PC-3 (cell line): ENCODE measurements around the gene GNA15. TPM values are rescaled to one million over a fixed set of nuclear protein-coding genes. Genes with fewer than 3 reads are reported as not detected.

ENCODE experiments used
- ATAC-seq: fragments of 200-7000 bp; cut with Tn5 transposase; 2 replicates; pipeline ENCODE4 v1.9.1; 2020; ENCODE audit warnings: mild to moderate bottlenecking, moderate library complexity
- BruUV-seq: library from RNA; stranded (reverse); fragments of 400-500 nt; replicated peaks from 2 replicates; lab custom pipeline; 2021; lab: Mats Ljungman, UMichigan
- CTCF ChIA-PET: fragments of 300-600 bp; sonication (Branson Sonifier 250); formaldehyde crosslinking; loops from one replicate; lab custom pipeline; 2022; ENCODE audit warnings: antibody characterized with exemption; lab: Charles Lee
- POLR2A ChIA-PET: fragments of 300-600 bp; sonication (Branson Sonifier 250); formaldehyde crosslinking; loops from one replicate; lab custom pipeline; 2022; ENCODE audit warnings: antibody characterized with exemption; ENCODE audit not compliant: unreplicated experiment; lab: Charles Lee
- DNase-seq: peaks from one replicate; pipeline ENCODE4 v3.0.0-alpha.2; 2015
- H2AFZ ChIP-seq: fragments of 300-600 bp; sonication (generic); 2 replicates; pipeline ENCODE4 v1.6.0; 2016; ENCODE audit warnings: antibody characterized with exemption, low read length
- H3F3A ChIP-seq: fragments of 300-600 bp; sonication (generic); one replicate; pipeline ENCODE4 v1.6.0; 2017; ENCODE audit warnings: antibody characterized with exemption, low read length, control low read depth, mild to moderate bottlenecking; ENCODE audit not compliant: unreplicated experiment
- H3K27ac ChIP-seq: fragments of 300-600 bp; sonication (generic); 2 replicates; pipeline ENCODE4 v1.5.1; 2016; ENCODE audit warnings: mild to moderate bottlenecking, low read length
- H3K27me3 ChIP-seq: fragments of 300-600 bp; sonication (generic); 2 replicates; pipeline ENCODE4 v1.6.1; 2016; ENCODE audit warnings: low read length, mixed read lengths
- H3K36me3 ChIP-seq: fragments of 300-600 bp; sonication (generic); 2 replicates; pipeline ENCODE4 v1.6.1; 2016; ENCODE audit warnings: low read depth, mixed run types, low read length, mixed read lengths
- H3K4me1 ChIP-seq: fragments of 300-600 bp; sonication (generic); 2 replicates; pipeline ENCODE4 v1.5.1; 2016; ENCODE audit warnings: low read length; ENCODE audit not compliant: insufficient read depth
- H3K4me2 ChIP-seq: fragments of 300-600 bp; sonication (generic); 2 replicates; pipeline ENCODE4 v1.6.0; 2016; ENCODE audit warnings: low read length
- H3K4me3 ChIP-seq: fragments of 300-600 bp; sonication (generic); 2 replicates; pipeline ENCODE4 v1.5.1; 2016; ENCODE audit warnings: mild to moderate bottlenecking, low read length, mixed read lengths
- H3K79me2 ChIP-seq: fragments of 300-600 bp; sonication (generic); 2 replicates; pipeline ENCODE4 v1.6.1; 2017; ENCODE audit warnings: low read length, mixed read lengths
- H3K9ac ChIP-seq: fragments of 300-600 bp; sonication (generic); 2 replicates; pipeline ENCODE4 v1.6.0; 2016; ENCODE audit warnings: mild to moderate bottlenecking, low read length
- H3K9me2 ChIP-seq: fragments of 300-600 bp; sonication (generic); replicated peaks from 2 replicates; pipeline ENCODE4 v1.6.1; 2016; ENCODE audit warnings: mixed run types, low read length, mixed read lengths
- H3K9me3 ChIP-seq: fragments of 300-600 bp; sonication (generic); 2 replicates; pipeline ENCODE4 v1.6.1; 2016; ENCODE audit warnings: low read length, mixed read lengths
- H4K20me1 ChIP-seq: fragments of 300-600 bp; sonication (generic); 2 replicates; pipeline ENCODE4 v1.6.1; 2016; ENCODE audit warnings: low read length, mixed read lengths
- EZH2 ChIP-seq: fragments of 300-600 bp; sonication (generic); IDR thresholded peaks from one replicate; pipeline ENCODE4 v1.6.1; 2017; ENCODE audit warnings: antibody characterized with exemption, mild to moderate bottlenecking, low read length; ENCODE audit not compliant: unreplicated experiment
- EZH2phosphoT487 ChIP-seq: fragments of 300-600 bp; sonication (generic); IDR thresholded peaks from 2 replicates; pipeline ENCODE4 v1.6.1; 2018; ENCODE audit warnings: mild to moderate bottlenecking, antibody characterized with exemption, low read length, borderline replicate concordance
- intact Hi-C: fragments of 100-400 bp; cut with micrococcal nuclease; formaldehyde crosslinking; loops from 2 replicates; pipeline ENCODE4 v1.9.0; 2023
- total RNA-seq: library from RNA; depleted of rRNA; stranded (reverse); fragments of >200 nt; gene quantifications from 2 replicates; pipeline ENCODE4 v1.2.3, GENCODE V29; 2014
- TF ChIP-seq, protein P1 (sequence below): fragments of 300-600 bp; sonication (generic); conservative IDR thresholded peaks from 2 replicates; pipeline ENCODE4 v1.5.1; 2017; ENCODE audit warnings: antibody characterized with exemption, low read depth, mild to moderate bottlenecking, low read length

Gene GNA15
- total RNA-seq, 1 experiment from 2014 or later, result not detected

DNA sequence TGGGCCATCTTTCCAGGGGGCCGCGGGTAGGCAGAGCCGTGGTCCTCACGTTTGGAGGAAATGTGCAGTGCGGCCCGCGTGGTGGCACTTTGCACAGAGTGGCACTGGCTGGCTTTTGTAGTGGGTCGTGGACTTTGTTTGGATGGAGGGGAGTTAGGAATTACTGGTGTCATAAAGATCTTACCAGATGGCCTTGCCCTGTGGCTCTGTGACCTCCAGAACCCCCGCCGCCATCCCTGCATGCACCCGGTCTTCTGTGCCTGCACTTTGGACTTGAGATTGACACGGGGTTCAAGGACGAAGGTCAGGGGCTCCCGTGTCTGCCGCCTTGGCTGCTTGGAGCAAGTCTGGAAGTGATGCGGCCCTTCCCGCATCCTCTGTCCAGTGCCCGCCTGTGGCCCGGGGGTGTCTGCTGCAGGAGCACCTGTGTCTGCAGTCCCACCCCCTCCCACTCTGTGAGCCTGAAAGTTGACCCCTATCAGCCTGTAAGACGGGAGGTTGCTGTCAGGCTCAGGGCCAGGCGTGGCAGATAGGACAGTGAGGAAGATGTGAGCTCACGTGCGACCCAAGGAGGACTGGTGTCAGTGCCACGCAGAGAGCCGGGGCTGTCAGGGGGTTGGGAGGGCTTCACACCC lies 39.4 kb upstream of the GNA15 start:
- TF ChIP-seq, protein P1, sequence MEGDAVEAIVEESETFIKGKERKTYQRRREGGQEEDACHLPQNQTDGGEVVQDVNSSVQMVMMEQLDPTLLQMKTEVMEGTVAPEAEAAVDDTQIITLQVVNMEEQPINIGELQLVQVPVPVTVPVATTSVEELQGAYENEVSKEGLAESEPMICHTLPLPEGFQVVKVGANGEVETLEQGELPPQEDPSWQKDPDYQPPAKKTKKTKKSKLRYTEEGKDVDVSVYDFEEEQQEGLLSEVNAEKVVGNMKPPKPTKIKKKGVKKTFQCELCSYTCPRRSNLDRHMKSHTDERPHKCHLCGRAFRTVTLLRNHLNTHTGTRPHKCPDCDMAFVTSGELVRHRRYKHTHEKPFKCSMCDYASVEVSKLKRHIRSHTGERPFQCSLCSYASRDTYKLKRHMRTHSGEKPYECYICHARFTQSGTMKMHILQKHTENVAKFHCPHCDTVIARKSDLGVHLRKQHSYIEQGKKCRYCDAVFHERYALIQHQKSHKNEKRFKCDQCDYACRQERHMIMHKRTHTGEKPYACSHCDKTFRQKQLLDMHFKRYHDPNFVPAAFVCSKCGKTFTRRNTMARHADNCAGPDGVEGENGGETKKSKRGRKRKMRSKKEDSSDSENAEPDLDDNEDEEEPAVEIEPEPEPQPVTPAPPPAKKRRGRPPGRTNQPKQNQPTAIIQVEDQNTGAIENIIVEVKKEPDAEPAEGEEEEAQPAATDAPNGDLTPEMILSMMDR, result no peak
- TF ChIP-seq EZH2phosphoT487 (no peak), EZH2 (no peak)
- peak overlapping the region; percentile 91 for H3K9ac ChIP-seq
- no peak overlapping the region for H2AFZ ChIP-seq
- peak overlapping the region; percentile 94 for H3K4me2 ChIP-seq
- no peak overlapping the region for H3K27ac ChIP-seq
- ChIA-PET CTCF (no interaction called here), POLR2A (no interaction called here)
- H3K9me2 ChIP-seq, result no peaks in the 10 kb centered on the region
- H3K79me2 ChIP-seq, result peaks cover 69% of the 10 kb centered on the region
- H3K27me3 ChIP-seq, result no peaks in the 10 kb centered on the region
- BruUV-seq, result TSS peak; percentile 30
- no peak for DNase-seq
- no peaks in the 10 kb centered on the region for H3K36me3 ChIP-seq
- ATAC-seq, result no peak
- peak overlapping the region; percentile 91 for H3K4me3 ChIP-seq
- H3F3A ChIP-seq, result no peaks in the 10 kb centered on the region
- H3K9me3 ChIP-seq, result no peaks in the 10 kb centered on the region
- H3K4me1 ChIP-seq, result peaks cover 7% of the 10 kb centered on the region; the same call in 1 of the 2 replicates
- H4K20me1 ChIP-seq, result peaks cover 9% of the 10 kb centered on the region; the same call in 1 of the 2 replicates
- intact Hi-C loops, result loop anchor here (10.0 kb wide), 1 partner anchor 142 kb away; no protein-coding TSS in a partner anchor

DNA sequence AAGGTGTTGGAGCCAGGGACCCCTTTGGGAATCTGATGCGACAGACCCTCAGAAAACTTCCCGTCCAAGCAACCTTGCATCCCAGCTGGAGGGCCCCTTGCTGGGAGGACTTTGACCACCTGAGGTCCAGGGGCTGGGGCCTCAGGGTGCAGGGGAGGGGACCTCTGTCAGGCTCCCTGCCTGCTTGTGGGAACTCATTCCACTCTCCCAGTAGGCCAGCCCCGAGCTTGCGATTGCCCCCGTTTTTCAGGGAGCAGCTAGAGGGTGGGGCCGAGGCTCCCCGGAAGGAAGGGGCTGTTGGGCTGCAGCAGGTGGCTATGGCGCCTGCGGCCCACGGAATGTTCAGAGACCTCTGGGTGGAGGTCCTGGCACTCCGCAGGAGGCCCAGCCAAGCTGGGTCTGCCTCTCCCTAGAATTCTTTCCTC lies 38.9 kb upstream of the GNA15 start:
- BruUV-seq, result no TSS peak
- CTCF ChIA-PET, result no interaction called here
- ATAC-seq (no peak), DNase-seq (no peak)
- H3K4me1 ChIP-seq, result peaks cover 7% of the 10 kb centered on the region; the same call in 1 of the 2 replicates
- H3K4me3 ChIP-seq, result no peak overlapping the region
- no peaks in the 10 kb centered on the region for H3K27me3 ChIP-seq
- no peaks in the 10 kb centered on the region for H3K36me3 ChIP-seq
- intact Hi-C loops, result loop anchor here (10.0 kb wide), 1 partner anchor 142 kb away; no protein-coding TSS in a partner anchor
- H3K9ac ChIP-seq, result no peak overlapping the region
- H2AFZ ChIP-seq, result no peak overlapping the region
- TF ChIP-seq, protein P1, result no peak
- TF ChIP-seq EZH2phosphoT487 (no peak), EZH2 (no peak)
- no peaks in the 10 kb centered on the region for H3K9me2 ChIP-seq
- H3K4me2 ChIP-seq, result peak overlapping the region; percentile 94
- H3F3A ChIP-seq, result no peaks in the 10 kb centered on the region
- peaks cover 74% of the 10 kb centered on the region for H3K79me2 ChIP-seq
- POLR2A ChIA-PET, result no interaction called here
- no peak overlapping the region for H3K27ac ChIP-seq
- peaks cover 9% of the 10 kb centered on the region; the same call in 1 of the 2 replicates for H4K20me1 ChIP-seq
- no peaks in the 10 kb centered on the region for H3K9me3 ChIP-seq

DNA sequence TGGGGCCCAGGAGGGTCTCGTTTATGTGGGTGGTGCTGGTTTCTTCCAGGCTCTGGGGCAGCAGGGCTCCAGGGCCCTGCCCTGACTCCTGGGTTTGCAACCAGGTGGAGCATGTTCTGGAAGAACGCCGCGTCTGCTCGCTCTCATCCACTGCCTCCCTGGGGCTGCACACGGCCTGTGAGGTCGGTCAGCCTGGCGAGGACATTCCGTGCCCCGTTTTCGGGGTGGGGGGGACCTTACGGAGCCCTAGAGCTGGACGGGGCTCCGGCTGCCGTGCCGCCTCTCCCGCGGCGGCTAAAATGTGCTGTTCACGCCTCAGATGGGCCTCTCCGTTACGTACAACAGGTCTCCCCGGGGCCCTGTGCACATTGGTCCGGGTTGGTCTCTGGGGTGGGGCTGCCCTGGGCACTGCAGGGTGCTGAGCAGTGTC lies 38.4 kb upstream of the GNA15 start:
- Histone ChIP-seq H3K36me3 (no peaks in the 10 kb centered on the region), H3K27me3 (no peaks in the 10 kb centered on the region), H3K9me3 (no peaks in the 10 kb centered on the region), H3K9ac (no peak overlapping the region), H3K4me1 (peaks cover 7% of the 10 kb centered on the region; the same call in 1 of the 2 replicates), H4K20me1 (peaks cover 9% of the 10 kb centered on the region; the same call in 1 of the 2 replicates), H3K27ac (no peak overlapping the region), H3K9me2 (no peaks in the 10 kb centered on the region), H2AFZ (no peak overlapping the region), H3K4me2 (no peak overlapping the region), H3K4me3 (no peak overlapping the region), H3F3A (no peaks in the 10 kb centered on the region), H3K79me2 (peaks cover 80% of the 10 kb centered on the region)
- ChIA-PET CTCF (no interaction called here), POLR2A (no interaction called here)
- no TSS peak for BruUV-seq
- TF ChIP-seq EZH2 (no peak), EZH2phosphoT487 (no peak)
- TF ChIP-seq, protein P1, result no peak
- DNase-seq, result no peak
- ATAC-seq, result no peak
- intact Hi-C loops, result loop anchor here (10.0 kb wide), 1 partner anchor 143 kb away; no protein-coding TSS in a partner anchor
